Lung (tissue), 12 donors: ENCODE results near the gene GGACT. TPM values are rescaled to one million over a fixed set of nuclear protein-coding genes. Genes with fewer than 3 reads are reported as not detected.

Source experiments
- ATAC-seq: fragments of 200-7000 bp; cut with Tn5 transposase; one replicate; pipeline ENCODE4 v1.9.1; 2020; ENCODE audit warnings: moderate number of reproducible peaks; ENCODE audit not compliant: insufficient read depth, low FRiP score
- DNase-seq, 3 donors: peaks; one replicate each; pipeline ENCODE4 v3.0.0-alpha.2; 2013 to 2017
- H3K27ac ChIP-seq, 2 donors: one replicate each; pipeline ENCODE4 v1.5.1; 2013; ENCODE audit warnings: mild to moderate bottlenecking in 2 of 2, moderate library complexity in 2 of 2, control low read depth in 1 of 2, inconsistent platforms in 1 of 2, low read depth in 1 of 2, low read length in 1 of 2
- H3K27me3 ChIP-seq, 3 donors: one replicate each; pipeline ENCODE4 v1.5.1; 2013; ENCODE audit warnings: low read length in 2 of 3; ENCODE audit not compliant: control insufficient read depth in 3 of 3, insufficient read depth in 3 of 3
- H3K36me3 ChIP-seq, 4 donors: one replicate each; pipeline ENCODE4 v1.5.1; 2013; ENCODE audit warnings: low read length in 4 of 4, mild to moderate bottlenecking in 1 of 4, moderate library complexity in 1 of 4; ENCODE audit not compliant: control insufficient read depth in 4 of 4, insufficient read depth in 4 of 4
- H3K4me1 ChIP-seq, 5 donors: one replicate each; pipeline ENCODE4 v1.5.1; 2013; ENCODE audit warnings: low read length in 5 of 5, mild to moderate bottlenecking in 2 of 5, moderate library complexity in 1 of 5; ENCODE audit not compliant: control insufficient read depth in 5 of 5, insufficient read depth in 5 of 5
- H3K4me3 ChIP-seq: one replicate; pipeline ENCODE4 v1.5.1; 2013; ENCODE audit warnings: mild to moderate bottlenecking, control low read depth, moderate library complexity
- H3K9ac ChIP-seq, 2 donors: one replicate each; pipeline ENCODE4 v1.5.1; 2013; ENCODE audit warnings: low read length in 2 of 2, control low read depth in 1 of 2; ENCODE audit not compliant: insufficient read depth in 1 of 2
- H3K9me3 ChIP-seq, 4 donors: one replicate each; pipeline ENCODE4 v1.5.1; 2013; ENCODE audit warnings: low read length in 3 of 4, mild to moderate bottlenecking in 1 of 4, moderate library complexity in 1 of 4; ENCODE audit not compliant: control insufficient read depth in 4 of 4, insufficient read depth in 3 of 4
- CTCF ChIP-seq: IDR thresholded peaks from 2 replicates; pipeline ENCODE4 v1.5.1; 2012; ENCODE audit warnings: mild to moderate bottlenecking; ENCODE audit errors: control extremely low read depth, extremely low read depth
- WGBS, 2 donors: extraction: QIAGEN DNeasy Blood & Tissue Kit; methylation state at CpG; one replicate each; pipeline ENCODE4 v1.1.7; 2013; 5-methylcytosine and 5-hydroxymethylcytosine counted together
- polyA plus RNA-seq, 2 donors: library from polyadenylated mRNA; stranded (reverse); fragments of 200-250 nt; gene quantifications; one replicate each; pipeline ENCODE4 v1.2.1, GENCODE V29; 2013
- total RNA-seq, 2 donors: library from RNA; depleted of rRNA in 1 of 2; stranded (reverse); fragments of >200 nt in 1 of 2; gene quantifications; one replicate each; pipeline ENCODE4 v1.2.1, GENCODE V29; 2014 to 2021
- donor health status: control.
- donor health status: control.
- donor health status: Bipolar disorder and iron deficiency.
- donor health status: healthy.
- donor health status: DM: yes; HTN: yes; CAD: no.

Gene GGACT
- total and polyA plus RNA-seq, 4 donors = 1.1 to 6.8 (median 3.9) TPM

- Histone ChIP-seq H3K27ac (no peak overlapping the region), H3K9ac (no peak overlapping the region), H3K4me3 (no peak overlapping the region), H3K4me1 (no peaks in the 10 kb centered on the region), H3K36me3 (no peaks in the 10 kb centered on the region), H3K9me3 (peaks cover 0 to 2% (median 0%) of the 10 kb centered on the region in 4 donors), H3K27me3 (no peaks in the 10 kb centered on the region)
- no peak for TF ChIP-seq CTCF
- no peak for DNase-seq
- ATAC-seq = no peak
- WGBS, 2 donors = 94% methylated on average over 8 of the region's 8 CpGs
Measured at GRCh38 chr13:100559886-100560285, 28.7 kb downstream of the GGACT start.

GRCh38 chr13:100552755-100553154, 35.8 kb downstream of the GGACT start:
- Histone ChIP-seq H3K9ac (no peak overlapping the region), H3K4me3 (no peak overlapping the region), H3K9me3 (peaks cover 0 to 2% (median 0%) of the 10 kb centered on the region in 4 donors), H3K4me1 (peaks cover 0 to 7% (median 0%) of the 10 kb centered on the region in 5 donors), H3K36me3 (peaks cover 0 to 2% (median 0%) of the 10 kb centered on the region in 4 donors), H3K27me3 (no peaks in the 10 kb centered on the region), H3K27ac (no peak overlapping the region)
- DNase-seq (no peak), ATAC-seq (no peak)
- no peak for TF ChIP-seq CTCF
- 94 to 95% methylated on average over 11 of the region's 11 CpGs for WGBS, 2 donors

- TF ChIP-seq CTCF = no peak
- peaks cover 0 to 2% (median 0%) of the 10 kb centered on the region in 4 donors for H3K36me3 ChIP-seq
- H3K4me1 ChIP-seq = peaks cover 0 to 17% (median 0%) of the 10 kb centered on the region in 5 donors
Measured at GRCh38 chr13:100549316-100549715, 39.3 kb downstream of the GGACT start.

GRCh38 chr13:100547791-100548201, 40.8 kb downstream of the GGACT start:
- ATAC-seq (no peak), DNase-seq (peak; percentile 55 to 80 (median 65))
- TF ChIP-seq CTCF = no peak
- Histone ChIP-seq H3K9ac (no peak overlapping the region), H3K4me1 (peaks cover 0 to 24% (median 5%) of the 10 kb centered on the region in 5 donors), H3K36me3 (no peaks in the 10 kb centered on the region), H3K27ac (peak overlapping the region in 1 of 2 donors; percentile 26), H3K4me3 (no peak overlapping the region), H3K9me3 (no peaks in the 10 kb centered on the region), H3K27me3 (no peaks in the 10 kb centered on the region)
- WGBS, 2 donors = 68 to 81% methylated on average over 9 of the region's 9 CpGs

More at GRCh38 chr13:100549316-100549715, 39.3 kb downstream of the GGACT start:
- 91% methylated on average over 9 of the region's 9 CpGs for WGBS, 2 donors
- ATAC-seq = no peak
- no peak for DNase-seq
- Histone ChIP-seq H3K27ac (no peak overlapping the region), H3K4me3 (no peak overlapping the region), H3K9me3 (no peaks in the 10 kb centered on the region), H3K9ac (no peak overlapping the region), H3K27me3 (no peaks in the 10 kb centered on the region)
